Colonic mucosa (tissue), 4 donors: ENCODE measurements around the gene CCDC197. TPM values are rescaled to one million over a fixed set of nuclear protein-coding genes. Genes with fewer than 3 reads are reported as not detected.

Experiments used
- DNase-seq: peaks from one replicate; pipeline ENCODE4 v3.0.0-alpha.2; 2020
- H3K27ac ChIP-seq: fragments of 200-600 bp; one replicate; pipeline ENCODE4 v1.8.0; 2021
- H3K27me3 ChIP-seq: fragments of 200-600 bp; one replicate; pipeline ENCODE4 v1.8.0; 2021
- H3K36me3 ChIP-seq: fragments of 200-600 bp; one replicate; pipeline ENCODE4 v1.8.0; 2021
- H3K4me1 ChIP-seq: fragments of 200-600 bp; one replicate; pipeline ENCODE4 v1.8.0; 2021; ENCODE audit warnings: mild to moderate bottlenecking
- H3K4me3 ChIP-seq: fragments of 200-600 bp; one replicate; pipeline ENCODE4 v1.8.0; 2021
- H3K9ac ChIP-seq, 2 donors: one replicate each; pipeline ENCODE4 v1.7.0; 2013; ENCODE audit warnings: control low read depth in 2 of 2, low read depth in 2 of 2, low read length in 2 of 2
- H3K9me3 ChIP-seq: fragments of 200-600 bp; one replicate; pipeline ENCODE4 v1.8.0; 2021
- intact Hi-C: fragments of 100-400 bp; cut with DNase I; formaldehyde crosslinking; loops from one replicate; pipeline ENCODE4 v1.14.1; 2022
- total RNA-seq, 2 donors: library from RNA; stranded (reverse); fragmentation: NEBNext Ultra II Directional in 1 of 2; extraction: Animal tissue kit (Norgen Biotek cat#: 25700) in 1 of 2; gene quantifications; one replicate each; pipeline ENCODE4 v1.2.1, GENCODE V29; 2021
- TF ChIP-seq, protein P1 (sequence below): fragments of 200-600 bp; IDR thresholded peaks from one replicate; pipeline ENCODE4 v1.8.0; 2022; ENCODE audit warnings: antibody characterized with exemption, mild to moderate bottlenecking
- donor health status: healthy.
- donor health status: DM: no; HTN: no; CAD: no.
- donor health status: DM: no; HTN: no; CAD: no.

Gene CCDC197
- total RNA-seq, 2 donors from 2014 or later: not detected

DNA sequence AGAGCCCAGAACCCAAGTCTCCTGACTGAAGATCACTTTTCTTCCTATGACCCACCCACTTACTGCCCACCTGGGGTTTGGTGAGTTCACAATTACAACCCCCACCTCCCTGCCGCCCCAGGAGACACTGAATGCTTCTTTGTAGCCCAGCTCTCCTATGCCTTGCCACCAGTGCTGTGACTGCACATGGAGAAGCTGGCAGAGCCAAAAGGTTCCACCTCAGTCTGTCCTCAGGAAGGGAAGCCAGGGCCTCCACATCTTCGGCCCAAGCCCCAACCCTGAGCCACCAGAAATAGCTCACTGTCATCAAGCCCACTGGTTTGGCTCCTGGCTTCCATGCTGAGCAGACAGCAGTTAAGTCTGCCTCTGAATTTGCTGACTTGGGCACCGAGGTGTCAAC, 54.7 kb downstream of the CCDC197 start:
- intact Hi-C loops: loop anchor here (2.0 kb wide), 1 partner anchor 81 kb away; no protein-coding TSS in a partner anchor
- Histone ChIP-seq H3K36me3 (peaks cover 20% of the 10 kb centered on the region), H3K27ac (no peak overlapping the region), H3K9ac (no peak overlapping the region), H3K9me3 (no peaks in the 10 kb centered on the region), H3K27me3 (no peaks in the 10 kb centered on the region), H3K4me3 (no peak overlapping the region), H3K4me1 (no peaks in the 10 kb centered on the region)
- TF ChIP-seq, protein P1, sequence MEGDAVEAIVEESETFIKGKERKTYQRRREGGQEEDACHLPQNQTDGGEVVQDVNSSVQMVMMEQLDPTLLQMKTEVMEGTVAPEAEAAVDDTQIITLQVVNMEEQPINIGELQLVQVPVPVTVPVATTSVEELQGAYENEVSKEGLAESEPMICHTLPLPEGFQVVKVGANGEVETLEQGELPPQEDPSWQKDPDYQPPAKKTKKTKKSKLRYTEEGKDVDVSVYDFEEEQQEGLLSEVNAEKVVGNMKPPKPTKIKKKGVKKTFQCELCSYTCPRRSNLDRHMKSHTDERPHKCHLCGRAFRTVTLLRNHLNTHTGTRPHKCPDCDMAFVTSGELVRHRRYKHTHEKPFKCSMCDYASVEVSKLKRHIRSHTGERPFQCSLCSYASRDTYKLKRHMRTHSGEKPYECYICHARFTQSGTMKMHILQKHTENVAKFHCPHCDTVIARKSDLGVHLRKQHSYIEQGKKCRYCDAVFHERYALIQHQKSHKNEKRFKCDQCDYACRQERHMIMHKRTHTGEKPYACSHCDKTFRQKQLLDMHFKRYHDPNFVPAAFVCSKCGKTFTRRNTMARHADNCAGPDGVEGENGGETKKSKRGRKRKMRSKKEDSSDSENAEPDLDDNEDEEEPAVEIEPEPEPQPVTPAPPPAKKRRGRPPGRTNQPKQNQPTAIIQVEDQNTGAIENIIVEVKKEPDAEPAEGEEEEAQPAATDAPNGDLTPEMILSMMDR: no peak
- no peak for DNase-seq

DNA sequence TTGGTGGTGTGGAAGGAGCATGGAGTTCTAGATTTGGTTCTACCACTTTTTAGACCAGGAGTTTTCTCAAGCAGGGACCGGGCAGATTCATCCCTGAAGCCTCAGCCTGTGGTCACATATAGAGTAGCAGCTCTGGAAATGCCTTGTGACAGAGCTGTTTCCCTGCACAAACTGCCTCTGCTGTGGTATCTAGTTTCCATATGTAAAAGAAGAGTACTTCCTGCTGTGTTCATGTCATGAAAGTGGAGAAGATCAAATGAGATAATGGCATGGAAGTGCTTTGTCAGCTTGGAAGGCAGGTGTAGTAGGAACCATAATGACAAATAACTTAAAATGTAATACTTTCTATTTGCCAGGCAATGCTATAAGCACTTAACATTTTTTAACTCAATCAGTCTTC, 55.1 kb downstream of the CCDC197 start:
- intact Hi-C loops: no loop called here
- TF ChIP-seq, protein P1: no peak
- H3K4me1 ChIP-seq: no peaks in the 10 kb centered on the region
- H3K9me3 ChIP-seq: no peaks in the 10 kb centered on the region
- H3K9ac ChIP-seq: no peak overlapping the region
- no peak for DNase-seq
- H3K27ac ChIP-seq: no peak overlapping the region
- no peaks in the 10 kb centered on the region for H3K27me3 ChIP-seq
- H3K4me3 ChIP-seq: no peak overlapping the region
- H3K36me3 ChIP-seq: peaks cover 20% of the 10 kb centered on the region

DNA sequence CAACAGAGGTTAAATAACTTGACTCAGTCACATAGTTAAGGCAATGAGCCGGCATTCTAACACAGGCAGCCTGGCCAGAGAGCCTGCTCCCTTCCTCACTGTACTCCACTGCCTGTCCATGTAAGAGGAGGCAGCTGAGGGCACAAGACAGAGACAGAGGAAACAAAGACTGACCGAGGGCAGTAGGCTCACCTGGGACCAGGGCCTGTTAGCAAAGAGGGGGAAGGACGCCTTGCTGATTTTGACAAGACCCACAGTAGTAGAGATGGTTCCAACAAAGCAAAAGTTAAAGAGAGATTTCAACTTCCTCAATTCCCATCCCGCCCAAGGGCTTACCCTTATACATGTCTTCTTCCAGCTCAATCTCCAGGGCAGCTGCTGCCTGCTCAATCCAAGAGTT, 55.6 kb downstream of the CCDC197 start:
- no peak overlapping the region for H3K27ac ChIP-seq
- H3K9me3 ChIP-seq: no peaks in the 10 kb centered on the region
- no peak overlapping the region for H3K9ac ChIP-seq
- H3K36me3 ChIP-seq: peaks cover 20% of the 10 kb centered on the region
- no peak overlapping the region for H3K4me3 ChIP-seq
- no peaks in the 10 kb centered on the region for H3K4me1 ChIP-seq
- no peak for DNase-seq
- intact Hi-C loops: no loop called here
- no peaks in the 10 kb centered on the region for H3K27me3 ChIP-seq
- TF ChIP-seq, protein P1: no peak

DNA sequence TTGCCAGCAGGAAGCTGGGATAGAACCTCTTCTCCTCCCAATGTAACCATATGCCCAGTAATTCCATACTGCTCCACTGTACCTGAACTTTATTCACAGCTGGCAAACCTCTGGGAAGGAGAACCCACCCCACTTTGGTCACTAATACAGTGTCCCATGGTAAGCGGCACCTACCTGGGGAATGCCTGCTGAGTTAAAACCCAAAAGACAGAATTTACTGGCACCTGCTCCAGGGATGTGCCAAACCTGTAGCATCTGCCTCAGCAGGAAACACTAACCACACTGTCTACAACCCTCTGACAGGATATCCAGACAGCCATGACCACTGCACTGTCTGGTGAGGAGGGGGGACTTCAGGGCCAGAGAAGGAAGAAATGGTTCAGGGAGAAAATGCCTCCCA, 57.3 kb downstream of the CCDC197 start:
- H3K27me3 ChIP-seq: no peaks in the 10 kb centered on the region
- intact Hi-C loops: no loop called here
- H3K9me3 ChIP-seq: no peaks in the 10 kb centered on the region
- peaks cover 15% of the 10 kb centered on the region for H3K36me3 ChIP-seq
- no peak overlapping the region for H3K4me3 ChIP-seq
- H3K4me1 ChIP-seq: peaks cover 9% of the 10 kb centered on the region
- no peak overlapping the region for H3K9ac ChIP-seq
- TF ChIP-seq, protein P1: no peak
- DNase-seq: no peak
- H3K27ac ChIP-seq: no peak overlapping the region

DNA sequence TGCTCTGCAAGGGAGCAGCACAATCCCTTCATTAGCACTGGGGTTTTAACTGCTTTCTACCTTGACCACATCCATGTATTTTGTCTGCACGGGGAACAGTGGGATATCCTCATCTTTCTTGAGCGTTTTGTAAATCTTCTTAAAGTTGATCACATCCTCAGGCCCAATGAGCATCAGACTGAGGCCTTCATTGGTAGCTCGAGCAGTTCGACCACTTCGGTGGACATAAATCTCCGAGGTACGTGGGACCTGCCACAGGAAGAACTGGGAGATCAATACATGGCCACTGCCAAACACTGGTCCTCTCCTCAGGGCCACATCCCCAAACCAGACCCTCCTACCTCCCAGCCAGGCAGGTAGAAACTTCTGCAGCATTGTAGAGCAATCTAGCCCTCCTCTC, 57.8 kb downstream of the CCDC197 start:
- H3K9me3 ChIP-seq: no peaks in the 10 kb centered on the region

More for the DNA sequence above, 57.8 kb downstream of the CCDC197 start:
- TF ChIP-seq, protein P1: no peak
- Histone ChIP-seq H3K4me3 (no peak overlapping the region), H3K36me3 (peaks cover 13% of the 10 kb centered on the region), H3K4me1 (peaks cover 9% of the 10 kb centered on the region), H3K27me3 (no peaks in the 10 kb centered on the region), H3K27ac (no peak overlapping the region), H3K9ac (no peak overlapping the region)
- intact Hi-C loops: no loop called here
- DNase-seq: no peak
